H1 (cell line): ENCODE results near the gene DCLK1. TPM values are rescaled to one million over a fixed set of nuclear protein-coding genes. Genes with fewer than 3 reads are reported as not detected.

Source experiments
- CTCF ChIA-PET: fragments of 300-600 bp; sonication (Branson Sonifier 250); formaldehyde crosslinking; loops from one replicate; lab custom pipeline; 2021; ENCODE audit not compliant: partially characterized antibody; lab: Charles Lee
- POLR2A ChIA-PET: fragments of 300-600 bp; sonication (Branson Sonifier 250); formaldehyde crosslinking; loops from one replicate; lab custom pipeline; 2021; ENCODE audit warnings: inconsistent platforms; ENCODE audit not compliant: partially characterized antibody; lab: Charles Lee
- DNase-seq, 2 experiments: peaks; one replicate each; pipeline versions ENCODE4 v3.0.0 to v3.0.0-alpha.2; 2010 to 2022; ENCODE audit warnings: low spot score in 2 of 2, low read depth in 1 of 2, mixed read lengths in 1 of 2
- FAIRE-seq: peaks from 2 replicates; lab custom pipeline; 2011; peaks lifted over from hg19 to GRCh38; lab: Jason Lieb, UNC
- H2AFZ ChIP-seq: 2 replicates; pipeline ENCODE4 v1.8.1; 2012; ENCODE audit warnings: low read length, inconsistent platforms
- H2AK5ac ChIP-seq: 2 replicates; pipeline ENCODE4 v1.6.1; 2013; ENCODE audit warnings: low read depth, low read length
- H2BK120ac ChIP-seq: replicated peaks from 2 replicates; pipeline ENCODE3; 2013; ENCODE audit warnings: low read depth, low read length, inconsistent platforms
- H2BK12ac ChIP-seq: 2 replicates; pipeline ENCODE4 v1.6.1; 2013; ENCODE audit warnings: low read depth, low read length
- H2BK15ac ChIP-seq: 2 replicates; pipeline ENCODE4 v1.6.1; 2013; ENCODE audit warnings: low read length
- H2BK20ac ChIP-seq: 2 replicates; pipeline ENCODE4 v1.6.1; 2013; ENCODE audit warnings: low read length
- H2BK5ac ChIP-seq: 2 replicates; pipeline ENCODE4 v1.6.1; 2013; ENCODE audit warnings: low read depth, low read length
- H3K14ac ChIP-seq: 2 replicates; pipeline ENCODE4 v1.6.1; 2013; ENCODE audit warnings: inconsistent platforms; ENCODE audit not compliant: insufficient read length
- H3K18ac ChIP-seq: 2 replicates; pipeline ENCODE4 v1.6.1; 2013; ENCODE audit warnings: low read length; ENCODE audit errors: extremely low read depth
- H3K23ac ChIP-seq: 2 replicates; pipeline ENCODE4 v1.6.1; 2013; ENCODE audit warnings: inconsistent platforms; ENCODE audit not compliant: insufficient read length
- H3K23me2 ChIP-seq: 2 replicates; pipeline ENCODE4 v1.6.1; 2013; ENCODE audit warnings: low read depth, low read length
- H3K27ac ChIP-seq: 2 replicates; pipeline ENCODE4 v1.6.1; 2011; ENCODE audit warnings: low read depth, low read length, inconsistent platforms
- H3K27me3 ChIP-seq, 4 experiments: replicated peaks in 1 of 4; 1 replicate in 1 of 4; 2 replicates in 3 of 4; pipeline versions ENCODE4 v1.6.1 to v1.8.1; 2011 to 2013; ENCODE audit warnings: low read length in 3 of 4, mild to moderate bottlenecking in 3 of 4, inconsistent platforms in 2 of 4, mixed read lengths in 2 of 4, moderate library complexity in 1 of 4; ENCODE audit not compliant: control insufficient read depth in 3 of 4, insufficient read depth in 3 of 4; ENCODE audit errors: extremely low read depth in 1 of 4
- H3K36me3 ChIP-seq, 4 experiments: 2 replicates each; pipeline versions ENCODE4 v1.6.1 to v1.8.1; 2011 to 2013; ENCODE audit warnings: mild to moderate bottlenecking in 4 of 4, low read length in 3 of 4, moderate library complexity in 2 of 4, control low read depth in 1 of 4, inconsistent platforms in 1 of 4; ENCODE audit not compliant: insufficient read depth in 4 of 4, control insufficient read depth in 2 of 4
- H3K4ac ChIP-seq: replicated peaks from 2 replicates; pipeline ENCODE3; 2013; ENCODE audit warnings: low read length, low read depth, mixed read lengths, inconsistent platforms; ENCODE audit not compliant: insufficient read length
- H3K4me1 ChIP-seq, 4 experiments: replicated peaks in 1 of 4; 1 replicate in 1 of 4; 2 replicates in 3 of 4; pipeline versions ENCODE4 v1.6.1 to v1.8.1; 2011 to 2013; ENCODE audit warnings: low read length in 3 of 4, inconsistent platforms in 2 of 4, mixed read lengths in 1 of 4; ENCODE audit not compliant: insufficient read depth in 4 of 4, control insufficient read depth in 3 of 4
- H3K4me2 ChIP-seq, 2 experiments: 2 replicates each; pipeline versions ENCODE4 v1.6.1 to v1.8.1; 2011 to 2013; ENCODE audit warnings: low read depth in 2 of 2, low read length in 2 of 2, control low read depth in 1 of 2, inconsistent platforms in 1 of 2, mild to moderate bottlenecking in 1 of 2; ENCODE audit not compliant: insufficient read depth in 1 of 2
- H3K4me3 ChIP-seq, 4 experiments: fragments of 200-600, 300-600 bp in 1 of 4; sonication (generic), shearing (Covaris generic), sonication (Bioruptor Twin) in 1 of 4; 2 replicates each; pipeline versions ENCODE4 v1.5.1 to v1.8.1; 2011 to 2016; ENCODE audit warnings: low read length in 4 of 4, low read depth in 3 of 4, control low read depth in 2 of 4, inconsistent platforms in 2 of 4, mild to moderate bottlenecking in 2 of 4, mixed read lengths in 1 of 4, moderate library complexity in 1 of 4; ENCODE audit not compliant: insufficient read depth in 2 of 4; ENCODE audit errors: extremely low read depth in 1 of 4
- H3K56ac ChIP-seq: replicated peaks from 2 replicates; pipeline ENCODE3; 2013; ENCODE audit warnings: low read depth, mild to moderate bottlenecking, mixed read lengths, low read length, inconsistent platforms; ENCODE audit not compliant: insufficient read length
- H3K79me1 ChIP-seq: 2 replicates; pipeline ENCODE4 v1.6.1; 2013; ENCODE audit warnings: low read depth, low read length, control low read depth
- H3K79me2 ChIP-seq, 2 experiments: 2 replicates each; pipeline versions ENCODE4 v1.6.1 to v1.8.1; 2012 to 2013; ENCODE audit warnings: low read length in 2 of 2, mild to moderate bottlenecking in 2 of 2, inconsistent platforms in 1 of 2; ENCODE audit not compliant: insufficient read depth in 2 of 2, control insufficient read depth in 1 of 2
- H3K9ac ChIP-seq, 4 experiments: replicated peaks in 1 of 4; 1 replicate in 1 of 4; 2 replicates in 3 of 4; pipeline versions ENCODE4 v1.6.1 to v1.8.1; 2011 to 2013; ENCODE audit warnings: low read depth in 3 of 4, low read length in 3 of 4, control low read depth in 2 of 4, mild to moderate bottlenecking in 2 of 4, moderate library complexity in 2 of 4, inconsistent platforms in 1 of 4; ENCODE audit errors: extremely low read depth in 1 of 4
- H3K9me3 ChIP-seq, 2 experiments: 2 replicates each; pipeline versions ENCODE4 v1.6.1 to v1.8.1; 2012 to 2013; ENCODE audit warnings: mild to moderate bottlenecking in 2 of 2, moderate library complexity in 2 of 2, control low read depth in 1 of 2, inconsistent platforms in 1 of 2, low read depth in 1 of 2, low read length in 1 of 2, mixed read lengths in 1 of 2; ENCODE audit not compliant: insufficient read depth in 2 of 2
- H4K20me1 ChIP-seq, 2 experiments: replicated peaks in 1 of 2; 2 replicates each; pipeline versions ENCODE3 to v1.8.1; 2011 to 2013; ENCODE audit warnings: inconsistent platforms in 2 of 2, low read length in 2 of 2, mild to moderate bottlenecking in 1 of 2; ENCODE audit not compliant: insufficient read depth in 2 of 2, control insufficient read depth in 1 of 2
- H4K5ac ChIP-seq: 2 replicates; pipeline ENCODE4 v1.6.1; 2013; ENCODE audit warnings: low read length, low read depth, mixed read lengths, inconsistent platforms; ENCODE audit not compliant: insufficient read length
- H4K8ac ChIP-seq: 2 replicates; pipeline ENCODE4 v1.8.0; 2013; ENCODE audit warnings: mild to moderate bottlenecking, moderate library complexity, low read length, inconsistent platforms; ENCODE audit not compliant: insufficient read depth; ENCODE audit errors: extremely low read depth
- H4K91ac ChIP-seq: replicated peaks from 2 replicates; pipeline ENCODE3; 2013; ENCODE audit warnings: low read length, mixed read lengths, inconsistent platforms; ENCODE audit not compliant: insufficient read length
- ASH2L ChIP-seq: fragments of 200-600, 300-600 bp; sonication (generic); IDR thresholded peaks from one replicate; pipeline ENCODE4 v1.7.1; 2017; ENCODE audit warnings: low read length
- JUND ChIP-seq: IDR thresholded peaks from 2 replicates; pipeline ENCODE4 v1.6.1; 2011; ENCODE audit warnings: mild to moderate bottlenecking, improper control_type of control experiment, low read length
- KDM5A ChIP-seq: fragments of 200-600 bp; IDR thresholded peaks from 2 replicates; pipeline ENCODE4 v1.7.1; 2012; ENCODE audit warnings: mild to moderate bottlenecking, low read length, inconsistent platforms, mixed read lengths
- POLR2A ChIP-seq, 2 experiments: IDR thresholded peaks; 1 replicate in 1 of 2; 2 replicates in 1 of 2; pipeline ENCODE4 v1.6.1; 2011; ENCODE audit warnings: low read depth in 2 of 2, low read length in 2 of 2, mild to moderate bottlenecking in 2 of 2; ENCODE audit errors: control extremely low read depth in 1 of 2
- RNF2 ChIP-seq: fragments of 200-900, 300-1000 bp; sonication (generic); IDR thresholded peaks from 2 replicates; pipeline ENCODE4 v1.7.1; 2016; ENCODE audit warnings: borderline replicate concordance, low read depth, mild to moderate bottlenecking, antibody characterized with exemption, low read length; ENCODE audit not compliant: poor library complexity, severe bottlenecking; ENCODE audit errors: missing control alignments
- TCF12 ChIP-seq: IDR thresholded peaks from 2 replicates; pipeline ENCODE4 v1.6.1; 2011; ENCODE audit warnings: low read depth, mild to moderate bottlenecking, low read length
- TEAD4 ChIP-seq: IDR thresholded peaks from 2 replicates; pipeline ENCODE4 v1.6.1; 2012; ENCODE audit warnings: low read depth, low read length, inconsistent platforms, mixed read lengths
- YY1 ChIP-seq: IDR thresholded peaks from 2 replicates; pipeline ENCODE4 v1.6.1; 2011; ENCODE audit warnings: low read depth, mild to moderate bottlenecking, low read length
- WGBS, 2 experiments: shearing (Covaris generic) in 1 of 2; methylation state at CpG; one replicate each; pipeline versions ENCODE4 v1.1.6 to v1.1.7; 2013 to 2015; ENCODE audit warnings: low lambda C conversion rate in 2 of 2, mixed read lengths in 2 of 2, inconsistent platforms in 1 of 2, low coverage in 1 of 2, missing lambda C conversion rate in 1 of 2; ENCODE audit not compliant: insufficient replicate concordance in 2 of 2, insufficient coverage in 1 of 2, insufficient read length in 1 of 2; ENCODE audit errors: extremely low coverage in 1 of 2, missing lambda C conversion rate in 1 of 2; 5-methylcytosine and 5-hydroxymethylcytosine counted together
- polyA plus RNA-seq, 7 experiments: library from polyadenylated mRNA; depleted of rRNA in 3 of 7; stranded (reverse) in 5 of 7; unstranded in 2 of 7; fragments of >200 nt in 5 of 7; fragments of 200-250 nt in 2 of 7; gene quantifications; 1 replicate in 5 of 7; 2 replicates in 1 of 7; 4 replicates in 1 of 7; pipeline versions ENCODE4 v1.2.1 to v1.2.3, GENCODE V29; 2011 to 2013; ENCODE audit warnings: missing spikeins in 2 of 7, mixed read lengths in 2 of 7
- total RNA-seq: library from RNA; stranded (reverse); fragmentation: NEBNext Ultra II Directional; extraction: Animal tissue kit (Norgen Biotek cat#: 25700); gene quantifications from 2 replicates; pipeline ENCODE4 v1.2.1, GENCODE V29; 2021
- TF ChIP-seq, protein P1 (sequence below): IDR thresholded peaks from 2 replicates; pipeline ENCODE4 v1.6.1; 2012; ENCODE audit warnings: inconsistent platforms

DCLK1 gene
- total and polyA plus RNA-seq, 2 of the 8 experiments (the other 6 are each of a cell fraction or from before 2014, with no cell fraction given) = 22.8 to 41.0 TPM

DNA sequence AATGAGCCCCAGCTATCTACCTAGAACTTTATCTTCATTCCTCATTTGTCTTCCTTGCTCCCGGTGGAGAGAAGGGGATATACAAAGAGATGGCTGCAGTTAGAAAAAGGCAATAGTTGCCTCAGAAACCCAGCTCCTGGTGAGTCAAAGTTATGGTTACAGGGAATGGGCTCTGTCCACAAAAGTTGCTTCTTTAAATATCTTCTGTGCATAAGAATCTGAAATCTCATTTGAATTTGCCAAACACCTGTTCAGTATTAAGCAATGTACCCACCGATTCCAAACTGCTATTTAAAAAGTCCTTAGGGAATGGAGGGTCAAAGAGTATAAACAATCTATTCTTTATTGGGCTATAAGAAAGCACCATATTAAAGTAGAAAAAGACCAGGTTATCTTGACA lies 48.4 kb downstream of the DCLK1 start:
- no peak overlapping the region for H4K91ac ChIP-seq
- H3K79me2 ChIP-seq = no peaks in the 10 kb centered on the region
- no peak overlapping the region for H3K27ac ChIP-seq
- H2BK12ac ChIP-seq = no peak overlapping the region
- no peak overlapping the region for H2AFZ ChIP-seq
- H2BK15ac ChIP-seq = no peak overlapping the region
- no peak overlapping the region for H2BK120ac ChIP-seq
- H3K18ac ChIP-seq = no peak overlapping the region
- no peaks in the 10 kb centered on the region for H3K23me2 ChIP-seq
- no peak overlapping the region for H3K4me3 ChIP-seq
- H3K56ac ChIP-seq = no peak overlapping the region
- CTCF ChIA-PET = interaction anchor here (1.9 kb wide), 1 partner anchor 10 kb away, joined by 4 read pairs; no protein-coding TSS in a partner anchor
- FAIRE-seq (no peak), DNase-seq (no peak)
- H2BK20ac ChIP-seq = no peak overlapping the region
- H4K20me1 ChIP-seq = no peaks in the 10 kb centered on the region
- no peak overlapping the region for H2BK5ac ChIP-seq
- no peak overlapping the region for H4K5ac ChIP-seq
- H3K14ac ChIP-seq = no peak overlapping the region
- H3K4ac ChIP-seq = no peak overlapping the region
- H3K9me3 ChIP-seq = no peaks in the 10 kb centered on the region
- TF ChIP-seq RNF2 = no peak
- TF ChIP-seq, protein P1, sequence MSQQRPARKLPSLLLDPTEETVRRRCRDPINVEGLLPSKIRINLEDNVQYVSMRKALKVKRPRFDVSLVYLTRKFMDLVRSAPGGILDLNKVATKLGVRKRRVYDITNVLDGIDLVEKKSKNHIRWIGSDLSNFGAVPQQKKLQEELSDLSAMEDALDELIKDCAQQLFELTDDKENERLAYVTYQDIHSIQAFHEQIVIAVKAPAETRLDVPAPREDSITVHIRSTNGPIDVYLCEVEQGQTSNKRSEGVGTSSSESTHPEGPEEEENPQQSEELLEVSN = no peak
- no peak for TF ChIP-seq POLR2A (IDR thresholded peaks at IDR 0.05; ENCODE audit: control extremely low read depth in 1 of 2, low read depth in 2 of 2, low read length in 2 of 2)
- no peak for TF ChIP-seq JUND
- TF ChIP-seq TCF12 = no peak
- no peak for TF ChIP-seq KDM5A
- TF ChIP-seq TEAD4 = no peak
- TF ChIP-seq YY1 = no peak
- no peak for TF ChIP-seq ASH2L
- POLR2A ChIA-PET = no interaction called here
- H3K23ac ChIP-seq = no peak overlapping the region
- H2AK5ac ChIP-seq = no peak overlapping the region
- no peak overlapping the region for H4K8ac ChIP-seq
- no peak overlapping the region for H3K9ac ChIP-seq
- no peaks in the 10 kb centered on the region for H3K79me1 ChIP-seq
- peaks cover 0 to 8% (median 4%) of the 10 kb centered on the region in 4 experiments; a peak in 4 of 7 replicates for H3K4me1 ChIP-seq
- 89% methylated on average over 2 of the region's 2 CpGs; no CpG with 5 or more reads in 1 of the 2 experiments for WGBS, 2 experiments
- H3K36me3 ChIP-seq = no peaks in the 10 kb centered on the region
- no peaks in the 10 kb centered on the region for H3K27me3 ChIP-seq
- no peak overlapping the region for H3K4me2 ChIP-seq
